GM18520 (cell line): ENCODE data around the gene GBP2.

Source experiments
- ATAC-seq: cut with Tn5 transposase; IDR thresholded peaks from one replicate; pipeline ENCODE4 v1.9.1; 2021; ENCODE audit not compliant: unreplicated experiment

GBP2 gene, protein sequence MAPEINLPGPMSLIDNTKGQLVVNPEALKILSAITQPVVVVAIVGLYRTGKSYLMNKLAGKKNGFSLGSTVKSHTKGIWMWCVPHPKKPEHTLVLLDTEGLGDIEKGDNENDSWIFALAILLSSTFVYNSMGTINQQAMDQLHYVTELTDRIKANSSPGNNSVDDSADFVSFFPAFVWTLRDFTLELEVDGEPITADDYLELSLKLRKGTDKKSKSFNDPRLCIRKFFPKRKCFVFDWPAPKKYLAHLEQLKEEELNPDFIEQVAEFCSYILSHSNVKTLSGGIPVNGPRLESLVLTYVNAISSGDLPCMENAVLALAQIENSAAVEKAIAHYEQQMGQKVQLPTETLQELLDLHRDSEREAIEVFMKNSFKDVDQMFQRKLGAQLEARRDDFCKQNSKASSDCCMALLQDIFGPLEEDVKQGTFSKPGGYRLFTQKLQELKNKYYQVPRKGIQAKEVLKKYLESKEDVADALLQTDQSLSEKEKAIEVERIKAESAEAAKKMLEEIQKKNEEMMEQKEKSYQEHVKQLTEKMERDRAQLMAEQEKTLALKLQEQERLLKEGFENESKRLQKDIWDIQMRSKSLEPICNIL

DNA sequence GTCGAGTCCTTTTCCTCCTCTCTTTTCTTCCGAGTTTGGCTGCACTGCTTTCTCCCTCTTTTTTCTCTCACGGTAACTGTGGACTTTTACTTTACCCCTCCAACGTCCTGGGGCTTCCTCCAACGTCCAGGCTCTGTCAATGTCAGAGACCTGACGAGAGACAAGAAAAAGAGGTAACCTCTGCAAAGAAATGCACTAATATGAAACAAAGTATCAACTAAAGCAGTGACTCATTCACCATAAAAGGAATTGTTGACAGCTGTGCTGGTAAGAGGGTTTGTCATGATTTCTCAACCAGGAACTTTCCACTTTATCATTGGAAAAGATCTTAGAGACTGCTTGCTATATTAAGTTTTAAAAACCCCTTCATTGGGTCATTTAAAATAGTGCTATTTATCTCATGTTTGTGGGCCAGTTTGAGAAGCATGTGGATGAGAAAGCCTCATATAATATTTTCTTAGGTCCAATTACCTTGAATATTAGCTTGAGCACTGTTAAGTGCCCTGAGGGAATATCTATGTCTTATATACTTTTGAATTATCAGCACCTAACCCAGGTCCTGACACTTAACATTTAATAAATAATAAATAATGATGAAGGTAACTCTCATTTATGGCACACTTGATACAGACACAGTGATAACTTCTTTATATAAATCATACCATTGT lies at the start of gene GBP2:
Gene GBP2 (minus strand): TSS at position 202 of the 668 bp plus-strand sequence. CDS start 4,148 bp downstream, outside the sequence.
- ATAC-seq, result peak; percentile 80

DNA sequence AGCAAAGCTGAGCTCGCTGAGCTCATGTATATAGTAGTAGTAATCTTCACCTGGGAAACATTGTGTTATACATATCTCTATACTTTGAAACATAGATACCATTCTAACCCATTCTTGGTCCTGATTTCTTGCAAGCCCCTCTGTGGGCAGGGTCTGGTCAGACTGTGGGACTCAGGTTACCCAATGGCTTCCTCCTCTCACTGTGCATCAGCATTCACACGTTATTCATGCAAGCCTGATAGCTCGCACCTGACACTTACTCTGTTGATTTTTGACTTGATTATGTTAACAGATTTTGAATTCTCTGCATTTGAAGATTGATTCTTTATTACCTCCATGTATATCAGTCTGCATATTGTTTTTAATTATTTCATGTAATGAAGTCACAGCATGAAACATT lies 48.6 kb upstream of the GBP2 start:
- ATAC-seq, result no peak

DNA sequence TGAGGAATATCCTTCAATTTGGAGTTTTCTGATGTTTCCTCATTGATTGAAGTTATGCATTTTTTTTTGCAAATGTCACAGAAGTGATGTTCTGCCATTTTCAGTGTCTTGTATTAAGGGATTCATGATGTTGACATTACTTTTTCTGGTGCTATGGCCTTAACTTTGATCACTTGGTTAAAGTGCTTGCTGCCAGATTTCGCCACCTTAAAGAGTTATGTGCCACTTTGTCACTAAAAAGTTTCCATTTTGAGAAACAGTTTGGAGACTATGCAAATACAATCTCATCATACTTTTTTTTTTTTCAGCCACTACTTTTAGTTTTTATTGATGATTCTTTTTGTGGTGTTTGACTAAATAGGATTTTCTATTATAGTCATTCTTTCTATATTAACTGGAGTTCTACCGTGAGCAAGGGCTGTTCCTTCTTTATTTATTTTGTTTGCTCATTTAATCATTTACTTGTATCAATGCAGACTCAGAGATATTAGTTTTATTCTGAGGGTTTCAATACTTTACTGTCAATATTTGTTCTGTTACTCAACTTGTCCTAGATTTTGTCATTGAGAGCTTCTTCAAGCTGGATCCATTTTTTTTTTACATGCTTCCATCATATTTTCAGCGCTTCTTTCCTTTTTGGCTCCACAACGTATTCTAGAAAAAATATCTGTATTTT lies 46.7 kb upstream of the GBP2 start:
- ATAC-seq, result no peak

DNA sequence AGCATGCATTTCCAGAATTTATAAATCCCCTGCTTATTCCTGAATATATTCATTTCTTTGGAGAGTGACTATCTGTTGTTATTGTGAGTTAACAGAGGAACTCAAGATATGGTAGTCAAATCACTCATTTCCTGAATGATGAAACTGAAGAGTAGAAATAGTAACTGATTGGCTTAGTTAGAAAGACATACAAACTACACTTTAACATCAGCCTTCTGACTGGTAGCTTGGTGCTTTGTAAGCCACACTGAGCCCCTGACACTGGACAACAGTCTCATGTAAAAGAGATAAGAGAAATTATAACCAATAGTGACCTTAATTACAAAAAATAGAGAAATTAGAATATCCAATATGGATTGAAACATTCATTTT lies 45.1 kb upstream of the GBP2 start:
- ATAC-seq, result no peak

DNA sequence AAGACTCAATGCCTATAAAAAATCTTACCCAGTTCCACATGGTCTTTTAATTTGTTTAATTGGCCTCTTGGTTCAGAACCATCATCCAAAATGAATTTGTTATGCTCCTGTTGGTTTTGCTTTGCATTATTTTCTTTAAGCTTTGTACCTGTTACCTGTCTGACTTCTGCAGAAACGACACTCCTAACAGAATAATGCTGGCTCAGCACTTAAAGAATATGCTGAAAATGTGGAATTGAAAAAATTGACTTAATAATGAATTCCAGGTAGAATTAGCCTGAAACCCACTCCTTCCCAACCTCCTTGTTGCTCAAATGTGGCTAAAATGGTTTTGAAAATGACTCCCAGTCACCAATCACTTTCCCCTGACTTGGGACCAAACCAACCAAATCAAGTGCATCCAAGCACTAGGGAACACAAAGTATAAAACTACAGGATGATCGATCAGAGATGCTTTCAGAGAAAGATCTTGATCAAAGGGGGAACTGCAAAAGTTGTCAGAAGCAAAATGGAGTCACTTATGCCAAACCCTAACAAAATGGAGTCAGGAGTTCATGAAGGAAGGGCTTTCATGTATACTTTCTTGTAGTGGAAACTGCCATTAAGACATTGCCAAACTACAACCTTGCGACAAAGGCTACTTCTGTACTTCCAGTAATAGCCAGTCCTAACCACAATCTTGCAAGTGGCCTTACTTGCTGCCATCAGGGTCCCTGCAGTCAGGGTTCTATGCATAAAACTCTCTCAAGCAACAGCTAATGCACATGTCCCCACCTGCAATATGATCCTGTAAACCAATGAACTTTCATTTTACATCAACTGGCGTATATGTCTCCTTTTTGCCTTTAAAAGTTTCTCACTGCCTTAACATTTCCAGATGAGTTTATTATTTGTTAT lies 44.5 kb upstream of the GBP2 start:
- no peak for ATAC-seq

DNA sequence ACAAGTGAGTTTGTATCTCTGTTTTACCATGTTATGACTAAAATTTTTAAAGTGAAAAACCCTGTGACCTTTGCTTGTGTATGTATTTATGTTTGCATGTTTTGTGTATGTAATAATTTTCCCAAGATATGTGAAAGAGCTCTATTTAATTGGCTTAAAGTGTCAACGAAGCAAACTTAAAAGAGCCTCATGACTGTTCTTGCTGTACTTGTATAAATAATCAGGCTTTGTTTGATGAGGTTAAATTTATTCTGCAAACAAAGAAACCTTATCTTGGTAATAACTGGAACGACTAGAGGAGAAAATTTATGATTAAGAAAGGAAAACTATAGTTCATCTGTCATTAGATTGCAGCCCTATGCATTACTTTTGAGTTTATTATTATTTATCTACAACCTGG lies 43.3 kb upstream of the GBP2 start:
- ATAC-seq, result no peak

DNA sequence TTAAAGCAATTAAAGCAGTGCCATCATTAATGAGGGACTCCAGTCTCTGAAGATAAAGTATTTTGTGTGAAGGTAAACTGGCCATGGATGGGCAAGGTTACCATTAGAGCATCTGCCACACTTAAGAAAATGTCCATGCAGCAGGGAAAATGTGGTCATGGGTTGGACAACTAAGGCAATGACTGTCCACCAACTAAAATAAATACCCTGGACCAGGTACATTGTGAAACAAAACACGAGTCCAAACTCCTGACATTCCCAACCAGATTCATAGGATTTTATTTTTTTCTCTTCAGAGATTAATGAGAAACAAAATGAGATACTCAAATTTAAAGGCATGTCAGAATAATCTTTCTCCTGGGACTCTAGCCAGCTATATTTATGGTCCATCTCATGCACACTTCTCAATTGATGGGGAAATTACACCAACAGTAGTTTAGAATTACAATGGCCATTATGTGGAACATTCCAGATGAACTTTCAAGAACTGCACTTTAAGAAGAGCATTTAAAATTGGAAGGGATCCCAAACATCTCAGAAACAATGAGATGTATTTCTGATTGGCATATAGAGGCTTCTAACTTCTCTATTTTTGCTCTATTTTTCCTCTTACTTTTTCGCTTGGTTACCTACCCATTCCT lies 41.8 kb upstream of the GBP2 start:
- ATAC-seq, result no peak

DNA sequence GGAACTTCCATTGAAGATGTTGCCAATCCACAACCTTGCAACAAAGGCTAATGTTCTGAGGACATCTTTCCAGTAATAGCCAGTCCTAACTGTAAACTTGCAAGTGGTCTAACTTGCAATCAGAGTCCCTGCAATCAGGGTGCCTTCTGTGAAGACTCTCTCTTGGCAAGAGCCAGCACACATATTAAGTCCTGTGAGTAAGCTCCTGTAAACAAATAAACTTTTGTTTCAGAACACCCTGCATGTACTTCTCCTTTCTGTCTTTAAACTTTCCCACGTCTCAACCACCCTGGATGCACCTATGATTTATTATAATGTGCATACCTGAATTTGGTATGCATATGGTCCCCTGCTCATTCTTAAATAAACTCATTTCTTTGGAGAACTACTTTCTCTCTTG lies 40.8 kb upstream of the GBP2 start:
- ATAC-seq, result no peak

DNA sequence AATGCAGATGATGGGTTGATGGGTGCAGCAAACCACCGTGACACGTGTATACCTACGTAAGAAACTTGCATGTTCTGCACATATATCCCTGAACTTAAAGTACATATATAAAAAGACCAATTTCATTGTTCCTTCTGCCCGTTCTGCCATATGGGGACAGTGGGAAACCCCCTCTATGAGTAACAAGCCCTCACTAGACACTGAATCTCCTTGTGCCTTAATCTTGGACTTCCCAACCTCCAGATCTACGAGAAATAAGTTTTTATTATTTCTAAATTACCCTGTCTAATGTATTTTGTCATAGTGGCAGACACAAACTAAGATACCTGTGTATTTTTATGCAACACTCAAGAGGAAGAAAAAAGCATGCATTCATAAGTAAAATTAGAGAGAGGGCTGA lies 39.9 kb upstream of the GBP2 start:
- no peak for ATAC-seq

DNA sequence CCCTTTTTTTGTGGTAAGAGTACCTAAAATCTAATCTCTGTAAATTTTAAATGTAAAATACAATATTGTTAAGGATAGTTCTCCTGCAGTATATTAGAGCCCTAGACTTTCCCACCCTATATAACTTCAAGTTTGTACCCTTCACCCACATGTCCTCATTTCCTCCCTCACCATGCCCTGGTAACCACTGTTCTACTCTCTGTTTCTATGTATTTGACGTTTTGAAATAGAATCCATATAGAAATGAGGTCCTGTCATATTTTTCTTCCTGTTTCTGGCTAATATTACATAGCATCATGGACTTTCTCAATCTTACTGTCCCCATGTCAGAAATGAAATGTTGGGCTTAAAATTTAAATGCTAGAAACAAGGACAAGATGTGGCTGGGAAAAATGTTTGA lies 25.1 kb upstream of the GBP2 start:
- no peak for ATAC-seq

DNA sequence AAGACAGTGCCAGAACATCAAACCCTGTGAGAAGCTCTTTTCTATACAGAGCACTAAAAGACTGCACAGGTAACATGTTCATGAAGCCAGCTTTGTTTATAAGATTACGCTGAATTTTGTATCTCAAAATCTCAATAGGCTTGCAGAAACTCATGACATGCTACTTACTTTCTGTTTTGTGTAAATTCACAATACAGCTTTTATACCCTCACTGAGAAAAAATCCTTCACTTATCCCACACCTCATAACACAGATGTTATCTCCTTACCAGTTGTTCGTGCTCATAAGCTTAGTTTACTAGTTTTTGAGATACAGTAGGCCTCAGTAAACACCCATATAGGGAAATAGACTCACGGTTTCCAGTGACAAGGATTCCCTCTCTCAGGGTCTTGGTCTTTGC lies 24.1 kb upstream of the GBP2 start:
- no peak for ATAC-seq

DNA sequence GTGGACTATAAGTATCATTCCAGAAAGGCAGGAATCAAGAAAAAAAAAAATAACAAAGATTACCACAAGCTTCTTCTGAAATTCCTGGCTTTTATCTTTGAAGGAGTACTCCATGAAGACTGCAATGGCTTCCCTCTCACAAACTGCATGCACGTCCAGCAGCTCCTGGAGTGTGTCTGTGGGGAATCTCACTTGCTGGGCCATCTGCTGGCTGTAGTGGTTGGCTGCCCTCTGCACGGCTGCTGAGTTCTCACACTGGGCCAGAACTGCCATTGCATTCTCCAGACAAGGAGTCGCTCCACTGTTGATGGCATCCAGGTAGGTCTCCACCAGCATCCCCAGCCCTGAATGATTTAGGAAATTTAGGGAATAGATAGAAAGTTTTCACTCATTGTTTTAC lies 23.3 kb upstream of the GBP2 start:
- no peak for ATAC-seq

DNA sequence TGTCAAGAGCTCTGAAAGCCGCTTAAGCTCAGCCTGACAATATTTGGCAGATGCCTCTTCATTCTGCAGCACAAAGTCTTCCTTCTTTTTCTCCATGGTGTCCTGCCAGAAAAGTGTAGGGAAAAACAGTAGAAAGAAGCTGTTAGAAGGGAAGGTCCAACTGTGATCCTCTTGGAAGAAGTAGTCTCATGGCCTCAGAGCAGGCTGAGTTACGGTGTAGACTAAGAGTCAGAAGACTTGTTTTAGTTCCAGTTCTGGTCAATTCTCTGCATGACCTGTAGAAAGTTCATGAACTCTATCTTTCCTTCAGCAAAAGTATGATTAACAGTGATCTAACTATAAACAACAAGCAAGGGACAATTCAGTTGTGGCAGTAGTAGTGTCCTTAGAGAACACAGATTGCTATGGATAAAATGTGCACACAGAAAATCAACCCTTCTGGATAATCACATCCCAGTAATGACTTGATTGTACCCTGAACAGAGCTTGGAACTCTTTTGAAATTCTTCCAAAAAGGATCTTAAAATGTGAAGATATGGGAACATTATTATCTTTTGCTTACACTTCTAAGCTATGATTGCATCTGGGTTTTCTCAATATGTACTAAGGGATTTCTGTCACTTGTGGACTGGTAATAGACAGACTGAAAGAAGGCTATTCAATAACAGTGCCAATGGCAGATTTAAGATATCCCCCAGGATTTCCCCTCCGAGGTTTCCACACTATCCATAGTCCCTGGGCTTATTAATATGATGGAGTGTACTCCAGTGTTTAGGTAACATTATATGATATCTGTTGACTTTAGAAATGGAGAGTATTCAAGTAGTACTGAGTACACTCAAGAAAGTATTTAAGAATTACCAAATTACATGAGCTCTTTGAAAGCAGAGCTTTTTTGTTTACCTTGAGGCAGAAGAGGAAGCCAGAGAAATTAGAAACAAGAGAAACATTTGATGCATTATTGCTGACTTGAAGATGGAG lies 22.1 kb upstream of the GBP2 start:
- no peak for ATAC-seq

DNA sequence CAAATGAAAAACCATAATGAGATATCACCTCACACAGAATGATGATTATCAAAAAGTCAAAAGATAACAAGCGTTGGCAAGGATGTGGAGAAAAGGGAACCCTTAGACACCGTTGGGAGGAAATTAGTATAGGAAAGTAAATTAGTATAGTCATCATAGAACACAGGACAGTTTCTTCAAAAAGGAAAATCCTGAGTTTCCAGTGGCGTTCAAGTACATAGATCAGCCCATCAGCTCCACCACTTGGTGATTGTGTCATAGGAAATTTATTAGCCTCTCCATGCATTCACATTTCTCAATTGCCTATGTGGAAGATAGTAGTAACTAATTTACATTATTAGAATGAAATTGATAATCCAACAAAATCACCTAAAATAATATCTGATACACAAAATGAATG lies 20.8 kb upstream of the GBP2 start:
- no peak for ATAC-seq

DNA sequence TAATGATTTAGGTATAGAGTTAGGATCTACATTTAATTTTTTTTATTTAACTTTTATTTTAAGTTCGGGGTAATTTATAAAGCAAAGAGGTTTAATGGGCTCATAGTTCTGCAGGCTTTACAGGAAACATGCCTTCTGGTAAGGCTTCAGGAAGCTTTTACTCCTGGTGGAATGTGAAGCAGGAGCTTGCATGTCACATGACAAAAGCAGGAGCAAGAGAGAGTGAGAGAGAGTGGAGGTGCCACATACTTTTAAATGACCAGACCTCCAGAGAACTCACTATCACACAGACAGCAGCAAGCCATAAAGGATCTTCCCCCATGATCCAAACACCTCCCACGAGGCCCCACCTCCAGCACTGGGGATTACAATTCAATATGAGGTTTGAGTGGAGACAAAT lies 17.6 kb upstream of the GBP2 start:
- no peak for ATAC-seq

DNA sequence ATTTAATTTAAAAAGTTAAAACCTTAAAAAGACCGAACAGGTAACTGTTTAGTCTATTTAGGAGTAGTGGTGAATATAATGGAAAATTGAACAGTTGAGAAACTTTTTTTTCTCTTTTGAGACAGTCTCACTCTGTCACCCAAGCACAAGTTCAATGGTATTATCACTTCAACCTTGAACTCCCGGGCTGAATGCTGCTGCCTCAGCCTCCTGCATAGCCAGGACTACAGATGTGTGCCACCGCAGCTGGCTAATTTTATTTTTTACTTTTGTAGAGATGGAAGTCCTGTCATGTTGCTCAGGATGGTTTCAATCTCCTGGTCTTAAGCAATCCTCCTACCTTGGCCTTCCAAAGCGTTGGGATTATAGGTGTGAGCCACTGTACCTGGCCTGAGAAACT lies 16.2 kb upstream of the GBP2 start:
- no peak for ATAC-seq

DNA sequence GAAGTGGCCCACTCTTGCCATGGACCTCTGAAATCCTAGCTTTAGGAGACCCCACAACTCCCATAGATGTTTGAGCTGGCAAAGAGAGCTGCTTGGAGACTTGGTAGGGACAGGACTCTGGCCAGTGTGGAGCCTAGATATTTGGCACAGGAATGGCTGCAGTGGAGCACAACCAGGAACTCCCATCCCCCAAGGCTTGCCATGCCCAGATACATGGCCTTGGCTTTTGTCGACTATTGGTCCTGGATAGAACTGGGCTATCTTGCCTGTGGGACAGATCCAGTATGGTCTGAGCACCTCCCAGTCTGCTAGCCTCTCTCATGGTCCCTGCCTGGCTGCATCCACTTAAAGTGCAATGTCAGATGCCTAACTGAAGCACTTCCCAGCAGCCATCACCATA lies 7.8 kb upstream of the GBP2 start:
- ATAC-seq, result no peak

DNA sequence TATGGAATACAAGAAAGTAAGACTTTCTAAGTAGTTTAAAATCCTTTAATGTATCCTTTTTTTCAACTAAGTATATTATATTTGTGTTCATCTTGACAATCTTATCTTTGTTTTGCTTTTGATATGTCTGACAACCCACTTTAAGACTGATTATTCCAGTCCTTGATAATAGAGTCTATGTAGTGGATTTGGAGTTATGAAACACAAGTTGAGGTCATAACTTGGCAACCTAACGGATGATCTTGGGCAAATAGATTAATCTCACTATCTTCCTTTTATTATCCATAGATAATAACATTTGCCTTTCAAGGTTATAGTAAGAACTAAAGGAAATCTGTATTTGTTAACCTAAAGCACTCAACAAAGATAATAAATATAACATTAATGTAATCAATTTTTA lies 4.8 kb upstream of the GBP2 start:
- no peak for ATAC-seq

DNA sequence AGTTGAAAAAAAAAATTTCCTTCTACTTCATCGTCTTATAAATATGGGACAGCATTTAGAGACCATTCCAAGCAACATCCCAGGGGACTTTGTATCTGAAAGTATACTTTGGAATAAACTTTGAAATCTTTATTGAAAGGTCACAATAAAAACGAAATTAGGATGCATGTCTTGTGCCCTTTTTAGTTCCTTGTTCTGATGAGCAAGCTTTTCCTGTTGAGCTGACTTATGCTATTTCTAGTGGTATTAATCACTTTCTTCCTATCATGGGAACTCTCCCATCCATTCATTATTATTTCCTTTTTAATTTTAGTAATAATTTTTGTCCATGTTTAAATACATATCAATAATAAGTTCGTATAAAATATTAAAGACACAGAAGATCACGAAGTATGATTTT lies 4.0 kb upstream of the GBP2 start:
- ATAC-seq, result no peak
